OCI-LY7 (cell line): ENCODE measurements around the gene GYPA. TPM values are rescaled to one million over a fixed set of nuclear protein-coding genes. Genes with fewer than 3 reads are reported as not detected.

Experiments used
- BruUV-seq: library from RNA; stranded (reverse); fragments of 400-500 nt; replicated peaks from 2 replicates; lab custom pipeline; 2021; lab: Mats Ljungman, UMichigan
- CTCF ChIA-PET: fragments of 300-600 bp; sonication (Branson Sonifier 250); formaldehyde crosslinking; loops from one replicate; lab custom pipeline; 2022; ENCODE audit warnings: antibody characterized with exemption; ENCODE audit not compliant: unreplicated experiment; lab: Charles Lee
- POLR2A ChIA-PET: fragments of 300-600 bp; sonication (Branson Sonifier 250); formaldehyde crosslinking; loops from one replicate; lab custom pipeline; 2022; ENCODE audit warnings: antibody characterized with exemption; lab: Charles Lee
- DNase-seq: peaks from one replicate; pipeline ENCODE4 v3.0.0-alpha.2; 2015; ENCODE audit warnings: low spot score
- H2AFZ ChIP-seq: fragments of 200-600 bp; sonication (generic), shearing (Covaris generic); 2 replicates; pipeline ENCODE4 v1.6.1; 2014; ENCODE audit warnings: mild to moderate bottlenecking, antibody characterized with exemption, low read length, moderate library complexity
- H3K27ac ChIP-seq: fragments of 200-600 bp; sonication (generic); 2 replicates; pipeline ENCODE4 v1.5.1; 2014; ENCODE audit warnings: mixed run types, low read depth, mild to moderate bottlenecking, moderate library complexity, low read length, inconsistent platforms; ENCODE audit not compliant: poor library complexity, severe bottlenecking
- H3K36me3 ChIP-seq: fragments of 200-600 bp; sonication (generic); 2 replicates; pipeline ENCODE4 v1.6.1; 2014; ENCODE audit warnings: mild to moderate bottlenecking, antibody characterized with exemption, low read length, moderate library complexity, mixed read lengths; ENCODE audit not compliant: insufficient read depth
- H3K4me1 ChIP-seq: fragments of 200-600 bp; sonication (generic); 2 replicates; pipeline ENCODE4 v1.5.1; 2014; ENCODE audit warnings: mild to moderate bottlenecking, low read length; ENCODE audit not compliant: insufficient read depth, poor library complexity, severe bottlenecking
- H3K4me2 ChIP-seq: fragments of 200-600 bp; sonication (generic); 2 replicates; pipeline ENCODE4 v1.6.1; 2014; ENCODE audit warnings: mild to moderate bottlenecking, low read length
- H3K4me3 ChIP-seq: fragments of 200-600 bp; sonication (generic); 2 replicates; pipeline ENCODE4 v1.5.1; 2014; ENCODE audit warnings: mild to moderate bottlenecking, low read depth, low read length; ENCODE audit not compliant: poor library complexity, severe bottlenecking
- H3K79me2 ChIP-seq: fragments of 200-600 bp; sonication (generic); 2 replicates; pipeline ENCODE4 v1.6.1; 2016; ENCODE audit warnings: low read depth, mild to moderate bottlenecking, low read length, moderate library complexity, mixed read lengths; ENCODE audit not compliant: insufficient read depth
- H3K9me2 ChIP-seq: fragments of 200-600 bp; sonication (generic); 2 replicates; pipeline ENCODE4 v1.6.1; 2016; ENCODE audit warnings: mild to moderate bottlenecking, low read length, mixed read lengths; ENCODE audit not compliant: insufficient read depth
- H3K9me3 ChIP-seq: fragments of 200-600 bp; sonication (generic); 2 replicates; pipeline ENCODE4 v1.6.1; 2014; ENCODE audit warnings: mild to moderate bottlenecking, mixed run types, low read length, mixed read lengths
- H4K20me1 ChIP-seq: fragments of 200-600 bp; sonication (generic); 2 replicates; pipeline ENCODE4 v1.6.1; 2014; ENCODE audit warnings: mild to moderate bottlenecking, antibody characterized with exemption, low read length, moderate library complexity, mixed read lengths; ENCODE audit not compliant: insufficient read depth
- EZH2phosphoT487 ChIP-seq: fragments of 200-600 bp; sonication (generic); IDR thresholded peaks from 2 replicates; pipeline ENCODE4 v1.6.1; 2018; ENCODE audit warnings: low read depth, borderline replicate concordance, mild to moderate bottlenecking, mixed run types, antibody characterized with exemption, low read length, moderate library complexity, mixed read lengths
- intact Hi-C: fragments of 100-400 bp; cut with micrococcal nuclease; formaldehyde crosslinking; loops from one replicate; pipeline ENCODE4 v1.10.0; 2022; ENCODE audit not compliant: unreplicated experiment
- total RNA-seq, 2 experiments: library from RNA; depleted of rRNA in 1 of 2; stranded (reverse); fragments of >200 nt in 1 of 2; shearing (Covaris generic) in 1 of 2; gene quantifications; 2 replicates each; pipeline ENCODE4 v1.2.3, GENCODE V29; 2014 to 2022
- TF ChIP-seq, protein P1 (sequence below): fragments of 200-600 bp; sonication (generic); conservative IDR thresholded peaks from 2 replicates; pipeline ENCODE4 v1.5.1; 2014; ENCODE audit warnings: mild to moderate bottlenecking, antibody characterized with exemption, low read length, moderate library complexity, mixed read lengths

The GYPA gene
- total RNA-seq, 2 experiments from 2014 or later: not detected

DNA sequence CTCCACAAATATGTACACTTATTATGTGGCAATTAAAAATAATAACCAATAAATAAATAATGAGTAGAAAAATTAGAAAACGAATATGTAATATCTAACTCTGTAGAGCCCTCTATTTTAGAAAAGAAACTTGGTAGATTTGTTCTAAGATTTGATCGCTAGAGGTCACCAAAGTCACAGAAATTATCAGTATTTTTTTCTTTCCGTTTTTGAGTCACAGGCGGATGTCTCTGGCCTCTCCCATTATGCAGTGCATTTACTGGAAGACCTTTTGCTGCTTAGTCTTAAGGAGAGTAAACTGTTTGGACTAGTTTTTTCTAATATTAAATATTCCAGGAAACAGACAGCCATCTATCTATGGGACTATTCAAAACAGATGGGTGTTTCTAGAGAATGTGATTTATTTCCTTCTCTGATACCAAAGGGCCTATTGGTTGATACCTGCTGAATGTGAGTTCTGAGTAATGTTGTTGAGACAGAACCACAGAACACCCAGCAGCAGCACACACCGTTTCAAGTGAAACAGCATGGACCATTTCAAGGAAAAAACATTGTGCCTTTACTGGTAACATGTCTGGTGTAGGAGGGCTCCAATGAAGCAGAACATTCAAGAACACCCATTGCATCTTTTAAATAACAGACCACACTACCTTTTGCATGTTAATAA is 34.0 kb upstream of the GYPA start:
- Histone ChIP-seq H3K27ac (no peak overlapping the region), H2AFZ (no peak overlapping the region; the same call in 1 of the 2 replicates), H3K4me2 (no peak overlapping the region), H3K9me3 (no peaks in the 10 kb centered on the region), H3K4me3 (no peak overlapping the region), H3K36me3 (no peaks in the 10 kb centered on the region), H4K20me1 (no peaks in the 10 kb centered on the region; the same call in 1 of the 2 replicates), H3K9me2 (no peaks in the 10 kb centered on the region), H3K79me2 (no peaks in the 10 kb centered on the region), H3K4me1 (no peaks in the 10 kb centered on the region)
- CTCF ChIA-PET: no interaction called here
- peak; percentile 54 for DNase-seq
- intact Hi-C loops: loop anchor here (10.0 kb wide), 3 partner anchors 400 to 1440 kb away; partner anchors contain the start of gene MMAA
- no peak for TF ChIP-seq EZH2phosphoT487
- TF ChIP-seq, protein P1, sequence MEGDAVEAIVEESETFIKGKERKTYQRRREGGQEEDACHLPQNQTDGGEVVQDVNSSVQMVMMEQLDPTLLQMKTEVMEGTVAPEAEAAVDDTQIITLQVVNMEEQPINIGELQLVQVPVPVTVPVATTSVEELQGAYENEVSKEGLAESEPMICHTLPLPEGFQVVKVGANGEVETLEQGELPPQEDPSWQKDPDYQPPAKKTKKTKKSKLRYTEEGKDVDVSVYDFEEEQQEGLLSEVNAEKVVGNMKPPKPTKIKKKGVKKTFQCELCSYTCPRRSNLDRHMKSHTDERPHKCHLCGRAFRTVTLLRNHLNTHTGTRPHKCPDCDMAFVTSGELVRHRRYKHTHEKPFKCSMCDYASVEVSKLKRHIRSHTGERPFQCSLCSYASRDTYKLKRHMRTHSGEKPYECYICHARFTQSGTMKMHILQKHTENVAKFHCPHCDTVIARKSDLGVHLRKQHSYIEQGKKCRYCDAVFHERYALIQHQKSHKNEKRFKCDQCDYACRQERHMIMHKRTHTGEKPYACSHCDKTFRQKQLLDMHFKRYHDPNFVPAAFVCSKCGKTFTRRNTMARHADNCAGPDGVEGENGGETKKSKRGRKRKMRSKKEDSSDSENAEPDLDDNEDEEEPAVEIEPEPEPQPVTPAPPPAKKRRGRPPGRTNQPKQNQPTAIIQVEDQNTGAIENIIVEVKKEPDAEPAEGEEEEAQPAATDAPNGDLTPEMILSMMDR: peak; percentile 81
- POLR2A ChIA-PET: no interaction called here
- BruUV-seq: no TSS peak

DNA sequence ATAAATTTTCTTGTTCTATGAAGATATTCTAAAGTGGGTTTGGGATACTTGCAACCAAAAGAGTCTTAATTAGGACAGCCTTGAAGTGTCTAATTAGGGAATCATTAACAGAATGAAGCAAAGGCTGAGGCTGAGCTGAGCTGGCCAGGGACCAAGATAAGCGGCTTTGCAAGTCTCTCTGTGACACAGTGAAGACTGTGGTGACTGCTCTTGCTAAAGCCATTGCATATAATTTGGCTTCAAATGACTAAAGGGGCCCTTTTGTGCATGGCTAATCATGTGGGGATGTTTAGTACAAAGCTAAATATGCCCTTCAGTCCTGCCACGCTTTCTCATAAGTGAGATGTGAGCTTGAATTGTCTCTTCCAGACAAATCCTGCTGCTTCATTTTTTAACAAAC is 31.2 kb upstream of the GYPA start:
- TF ChIP-seq, protein P1: no peak
- TF ChIP-seq EZH2phosphoT487: no peak
- Histone ChIP-seq H3K9me2 (no peaks in the 10 kb centered on the region), H3K4me2 (no peak overlapping the region), H3K4me1 (no peaks in the 10 kb centered on the region), H3K27ac (no peak overlapping the region), H2AFZ (no peak overlapping the region), H4K20me1 (no peaks in the 10 kb centered on the region; the same call in 1 of the 2 replicates), H3K9me3 (no peaks in the 10 kb centered on the region), H3K4me3 (no peak overlapping the region), H3K79me2 (no peaks in the 10 kb centered on the region), H3K36me3 (no peaks in the 10 kb centered on the region)
- ChIA-PET POLR2A (no interaction called here), CTCF (no interaction called here)
- no TSS peak for BruUV-seq
- intact Hi-C loops: loop anchor here (10.0 kb wide), 3 partner anchors 403 to 1443 kb away; partner anchors contain the start of gene MMAA
- no peak for DNase-seq

DNA sequence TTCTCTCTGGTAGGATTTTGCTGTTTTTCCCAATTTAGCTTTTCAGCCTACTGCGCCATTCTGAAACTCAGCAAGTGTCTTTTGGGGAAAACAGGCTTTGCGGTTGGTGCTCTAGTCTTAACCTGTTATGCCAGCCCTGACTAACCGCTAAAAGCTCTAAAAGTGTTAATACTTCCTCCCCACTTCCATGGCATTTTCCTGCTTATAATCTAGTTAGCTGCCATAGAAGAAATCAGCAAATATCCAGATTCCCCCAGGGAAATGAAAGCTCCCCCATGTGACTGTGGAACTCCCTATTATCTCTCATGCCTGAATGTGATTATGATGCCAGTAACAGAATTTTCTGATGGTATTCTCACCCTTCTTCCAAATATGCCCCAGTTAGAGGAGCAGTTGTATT is 28.7 kb upstream of the GYPA start:
- Histone ChIP-seq H3K4me2 (no peak overlapping the region), H4K20me1 (no peaks in the 10 kb centered on the region), H3K27ac (no peak overlapping the region), H2AFZ (no peak overlapping the region), H3K4me1 (no peaks in the 10 kb centered on the region), H3K79me2 (no peaks in the 10 kb centered on the region), H3K9me3 (no peaks in the 10 kb centered on the region), H3K36me3 (no peaks in the 10 kb centered on the region), H3K4me3 (no peak overlapping the region), H3K9me2 (no peaks in the 10 kb centered on the region)
- ChIA-PET POLR2A (no interaction called here), CTCF (no interaction called here)
- no peak for DNase-seq
- intact Hi-C loops: loop anchor here (5.0 kb wide), 1 partner anchor 893 kb away; no protein-coding TSS in a partner anchor
- no peak for TF ChIP-seq EZH2phosphoT487
- TF ChIP-seq, protein P1: no peak
- no TSS peak for BruUV-seq
